HK-2 (cell line): Measurements from ENCODE around the gene MYEOV.

Experiments used
- DNase-seq: peaks from one replicate; pipeline ENCODE4 v3.0.0-alpha.2; 2018; ENCODE audit not compliant: unreplicated experiment

MYEOV gene

DNA sequence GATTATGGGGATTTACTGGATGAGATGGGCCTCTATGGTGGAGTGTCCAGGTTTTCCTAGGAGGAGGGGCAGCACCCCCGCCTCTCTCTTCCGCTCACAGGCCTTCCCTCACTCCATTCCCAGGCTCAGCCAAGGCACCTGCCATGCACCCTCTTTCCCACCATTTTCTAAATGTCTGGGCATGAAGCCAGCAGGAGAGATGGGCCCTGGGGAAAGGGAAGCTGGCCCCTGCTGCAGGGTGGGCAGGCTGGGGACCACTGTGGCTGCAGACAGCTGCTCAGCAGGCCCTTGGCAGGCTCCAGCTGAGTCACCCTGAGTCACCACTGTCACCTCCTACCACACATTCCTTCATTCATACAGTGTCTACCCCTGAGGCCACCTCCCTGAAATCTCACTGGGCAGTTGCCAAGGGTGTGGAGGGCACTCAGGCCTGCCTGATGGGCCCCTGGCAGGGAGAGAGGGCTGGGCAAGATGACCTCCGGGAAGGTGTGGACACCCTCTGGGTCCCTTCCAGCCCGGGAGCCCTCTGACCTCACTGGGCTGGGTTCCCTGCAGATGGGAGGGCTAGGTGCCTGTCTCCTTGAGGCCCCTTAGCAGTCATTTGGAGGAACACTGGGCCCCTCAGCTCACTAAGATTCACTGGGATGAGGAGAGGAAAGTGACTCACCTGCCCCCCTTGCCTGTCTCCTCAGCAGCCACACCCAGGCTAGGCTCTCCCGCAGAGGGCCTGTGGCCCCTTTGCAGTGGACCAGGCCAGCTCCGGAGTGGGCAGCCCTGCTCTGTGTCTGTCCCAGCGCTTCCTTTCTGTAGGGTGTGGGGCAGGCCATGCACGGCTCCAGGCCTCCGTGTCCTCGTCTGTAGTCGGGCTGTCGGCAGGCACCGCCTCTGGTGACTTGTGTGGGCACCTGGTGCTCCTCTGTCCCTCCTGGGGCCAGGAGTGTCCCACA lies 7.8 kb downstream of the MYEOV start:
- DNase-seq: peak; percentile 81

- DNase-seq: no peak
Observed at GRCh38 chr11:69302447-69303020, 8.6 kb downstream of the MYEOV start.

- DNase-seq: no peak
Observed at GRCh38 chr11:69303427-69303826, 9.5 kb downstream of the MYEOV start.

DNA sequence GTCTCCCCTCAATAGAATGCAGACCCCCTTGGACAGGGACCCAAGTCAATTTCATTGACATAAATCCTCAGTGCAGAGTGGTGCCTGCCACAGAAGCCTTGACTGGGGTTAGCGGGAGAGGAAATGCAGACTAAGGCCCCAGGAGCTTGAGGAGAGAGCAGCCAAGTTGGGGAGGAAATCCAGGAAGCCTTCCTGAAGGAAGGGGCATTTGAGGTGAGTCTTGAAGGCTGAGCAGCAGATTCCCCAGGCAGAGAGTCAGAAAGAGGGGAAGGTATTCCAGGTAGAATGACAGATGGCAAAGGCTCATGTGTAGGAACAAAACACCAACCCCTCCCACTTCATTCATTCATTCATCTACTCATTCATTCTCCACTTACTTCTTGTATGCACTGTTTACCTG lies 10.3 kb downstream of the MYEOV start:
- DNase-seq: no peak

GRCh38 chr11:69304686-69305085 lies 10.7 kb downstream of the MYEOV start:
- DNase-seq: no peak

DNA sequence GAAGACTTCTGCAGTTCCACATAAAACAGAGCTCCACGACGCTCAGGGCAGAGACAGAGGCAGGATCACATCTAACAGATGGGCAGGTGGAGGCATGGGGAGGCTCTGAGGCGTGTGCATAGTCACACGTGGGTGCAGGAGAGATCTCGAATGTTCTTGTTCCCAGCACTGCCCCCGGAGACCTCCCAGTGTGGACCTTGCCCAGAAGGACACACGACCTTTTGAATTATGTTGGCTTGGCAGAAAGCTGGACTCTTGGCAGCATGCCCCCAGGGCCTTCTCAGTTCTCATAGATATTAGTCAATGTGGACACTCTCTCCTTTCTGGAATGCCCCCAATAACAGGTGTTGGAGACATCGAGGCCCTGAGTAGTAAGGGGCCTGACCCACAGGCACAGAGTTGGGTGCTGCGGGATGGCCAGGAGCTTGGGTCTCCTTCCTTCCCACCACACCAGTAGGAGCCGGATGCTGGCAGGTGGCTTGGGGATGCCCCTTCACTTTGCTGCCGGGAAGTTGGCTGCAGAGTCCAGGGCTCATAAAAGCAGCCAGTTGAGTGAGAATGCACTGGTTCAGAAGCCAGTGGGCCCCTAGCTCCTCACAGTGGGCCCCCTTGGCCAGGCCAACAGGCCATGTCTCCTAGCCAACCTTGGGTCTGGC lies 12.1 kb downstream of the MYEOV start:
- DNase-seq: no peak

GRCh38 chr11:69306821-69307220 lies 12.9 kb downstream of the MYEOV start:
- no peak for DNase-seq

GRCh38 chr11:69307421-69307820 lies 13.5 kb downstream of the MYEOV start:
- DNase-seq: no peak

DNA sequence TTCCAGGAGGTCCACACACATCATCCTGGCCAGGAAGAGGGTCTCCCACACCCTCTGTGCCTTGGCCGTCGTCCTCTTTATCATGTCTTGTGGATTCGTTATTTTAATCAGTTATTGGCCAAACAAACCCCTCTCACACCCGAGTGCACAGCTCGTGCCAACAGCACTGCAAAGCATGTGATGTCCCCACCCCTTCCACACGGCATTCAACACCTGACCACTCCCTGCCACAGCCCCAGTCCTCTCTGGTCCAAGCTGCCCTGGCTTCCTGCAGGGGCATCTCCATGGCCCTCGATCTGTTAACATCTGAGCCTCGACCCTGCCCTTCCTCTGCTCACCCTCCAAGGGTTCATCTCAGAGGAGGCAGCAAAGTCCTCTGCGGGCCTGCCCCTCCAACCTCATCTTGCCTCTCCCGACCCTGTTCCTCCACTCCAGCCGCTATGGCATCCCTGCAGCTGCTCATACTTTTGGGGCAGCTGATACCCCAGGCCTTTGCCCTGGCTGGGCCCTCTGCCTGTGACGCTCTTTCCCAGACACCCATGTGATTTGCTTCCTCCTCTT lies 14.0 kb downstream of the MYEOV start:
- no peak for DNase-seq

DNA sequence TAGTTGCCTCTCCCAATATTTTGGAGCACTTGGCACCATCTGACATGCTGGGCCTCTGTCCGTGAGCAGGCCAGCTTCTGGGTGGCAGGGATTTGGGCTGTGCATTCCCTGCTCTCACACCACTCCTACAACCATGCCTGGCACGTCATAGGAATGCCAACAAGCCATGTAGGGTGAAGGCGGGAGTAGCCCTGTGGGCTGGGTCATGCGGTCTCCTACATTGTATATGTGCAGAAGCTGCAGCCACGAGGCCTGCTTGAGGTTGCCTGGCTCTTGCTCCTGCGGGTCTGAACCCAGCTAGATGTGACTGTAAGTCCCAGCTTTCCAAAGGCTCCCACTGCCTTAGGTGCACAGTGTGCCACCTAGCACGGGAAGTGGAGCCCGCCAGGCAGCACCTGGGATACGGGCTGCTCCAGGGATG lies 14.5 kb downstream of the MYEOV start:
- no peak for DNase-seq

- no peak for DNase-seq
Observed at GRCh38 chr11:69308936-69309615, 15.1 kb downstream of the MYEOV start.

DNA sequence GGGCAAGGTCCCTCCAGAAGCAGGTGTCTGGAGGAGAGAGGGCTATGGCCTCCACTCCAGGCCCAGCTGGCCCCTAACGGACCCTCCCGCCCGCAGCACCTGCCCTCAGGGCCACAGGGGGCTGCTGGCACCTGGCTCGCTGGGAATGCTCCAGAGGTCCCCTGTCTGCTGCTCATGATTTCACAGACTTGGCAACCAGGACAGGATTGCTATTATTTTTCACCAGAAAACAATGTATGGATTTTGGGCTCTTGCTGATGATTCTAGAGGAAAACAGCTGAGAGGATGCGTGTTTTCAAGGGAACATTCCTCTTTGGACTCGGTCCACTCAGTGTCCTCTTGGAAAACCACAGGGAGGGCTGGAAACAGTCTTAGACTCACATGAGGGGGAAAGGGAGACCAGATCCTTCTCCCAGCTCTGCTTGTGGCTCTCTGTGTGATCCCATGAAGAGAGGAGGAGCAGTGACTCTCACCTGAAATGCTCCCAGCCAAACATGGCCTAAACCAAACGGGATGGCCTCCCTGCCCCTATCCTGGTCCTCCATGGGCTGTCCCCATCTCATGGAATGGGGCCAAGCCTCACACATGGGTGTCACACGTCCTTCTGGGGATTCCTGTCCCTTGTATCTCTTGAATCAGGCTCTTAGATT lies 15.8 kb downstream of the MYEOV start:
- DNase-seq: no peak

- no peak for DNase-seq
Observed at GRCh38 chr11:69310351-69310750, 16.4 kb downstream of the MYEOV start.

GRCh38 chr11:69310934-69311766 lies 17.2 kb downstream of the MYEOV start:
- DNase-seq: no peak

- DNase-seq: no peak
Observed at GRCh38 chr11:69311767-69312385, 17.9 kb downstream of the MYEOV start.

DNA sequence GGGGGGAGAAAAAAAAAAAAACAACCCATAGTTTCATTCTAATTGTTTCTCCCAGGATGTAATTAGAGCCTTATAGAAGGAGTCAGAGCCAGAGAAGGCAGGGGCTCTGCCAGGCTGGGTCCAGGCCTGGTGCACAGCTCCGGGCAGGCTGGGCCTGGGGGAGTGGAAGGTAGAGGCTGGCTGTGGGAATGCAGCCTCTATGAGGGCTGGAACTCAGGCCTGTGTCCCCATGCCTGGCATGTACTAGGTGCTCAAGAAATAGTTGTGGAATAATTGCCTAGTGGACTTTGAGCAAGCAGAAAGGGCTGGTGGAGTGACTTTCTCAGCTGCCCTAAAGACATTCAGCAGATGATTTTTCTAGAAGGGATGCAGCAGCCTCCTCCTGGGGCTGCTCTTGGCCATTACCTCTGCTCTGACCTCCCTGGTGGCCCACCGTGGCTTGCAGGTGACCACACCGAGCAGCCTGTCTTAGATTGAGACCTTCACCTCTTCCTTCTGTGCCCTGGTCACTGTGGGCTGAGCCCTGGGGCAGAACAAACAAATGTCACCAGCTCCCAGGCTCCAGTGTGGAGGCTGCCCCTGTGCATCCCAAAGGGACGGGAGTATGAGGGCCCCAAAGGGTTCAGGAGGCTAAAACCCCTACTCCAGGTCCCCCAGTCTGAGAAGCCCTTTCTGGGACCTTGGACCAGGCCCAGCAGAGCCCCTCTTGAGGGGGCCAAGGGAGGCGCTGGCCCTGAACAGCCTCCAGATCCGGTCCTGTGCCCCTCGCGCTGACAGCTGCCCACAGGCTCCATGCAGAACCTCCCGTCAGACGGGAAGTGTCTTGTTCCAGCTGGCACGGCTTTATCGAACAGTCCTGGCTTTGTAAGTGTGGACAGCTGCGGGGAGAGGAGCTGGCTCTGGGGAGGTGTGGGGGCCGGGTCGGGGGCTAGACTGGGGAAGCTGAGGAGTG lies 18.8 kb downstream of the MYEOV start:
- DNase-seq: no peak

GRCh38 chr11:69313992-69314391 lies 20.0 kb downstream of the MYEOV start:
- no peak for DNase-seq

DNA sequence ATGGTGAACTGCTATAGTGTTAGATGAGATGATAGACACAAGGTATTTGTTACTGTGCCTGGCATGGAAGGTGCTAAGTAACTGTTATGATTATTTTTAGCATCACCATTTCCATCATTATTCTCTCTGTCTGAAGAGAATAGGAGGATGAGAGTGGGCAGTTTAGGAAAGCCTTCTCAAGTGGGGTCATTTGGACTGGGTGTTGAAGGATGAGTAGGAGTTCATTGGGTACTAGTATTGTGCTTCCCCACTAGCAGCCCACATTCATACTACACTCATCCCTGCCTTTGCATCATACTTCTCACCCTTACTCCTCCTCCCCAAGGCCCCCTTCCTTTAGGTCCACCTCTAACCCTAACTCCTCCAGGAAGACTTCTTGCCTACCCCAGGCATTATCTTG lies 20.6 kb downstream of the MYEOV start:
- no peak for DNase-seq

GRCh38 chr11:69316956-69317355 lies 23.0 kb downstream of the MYEOV start:
- no peak for DNase-seq
